NCI-H1048 (cell line): ENCODE data around the gene NEK4.
"Not testable (repeated sequence)": the region's sequence is repeated elsewhere in the genome, so short reads cannot be mapped to it uniquely, and the experiment has no call there.

Source experiments
- DNase-seq: peaks from one replicate; lab custom pipeline; 2025; lab: John Stamatoyannopoulos, UW

NEK4 gene

DNA sequence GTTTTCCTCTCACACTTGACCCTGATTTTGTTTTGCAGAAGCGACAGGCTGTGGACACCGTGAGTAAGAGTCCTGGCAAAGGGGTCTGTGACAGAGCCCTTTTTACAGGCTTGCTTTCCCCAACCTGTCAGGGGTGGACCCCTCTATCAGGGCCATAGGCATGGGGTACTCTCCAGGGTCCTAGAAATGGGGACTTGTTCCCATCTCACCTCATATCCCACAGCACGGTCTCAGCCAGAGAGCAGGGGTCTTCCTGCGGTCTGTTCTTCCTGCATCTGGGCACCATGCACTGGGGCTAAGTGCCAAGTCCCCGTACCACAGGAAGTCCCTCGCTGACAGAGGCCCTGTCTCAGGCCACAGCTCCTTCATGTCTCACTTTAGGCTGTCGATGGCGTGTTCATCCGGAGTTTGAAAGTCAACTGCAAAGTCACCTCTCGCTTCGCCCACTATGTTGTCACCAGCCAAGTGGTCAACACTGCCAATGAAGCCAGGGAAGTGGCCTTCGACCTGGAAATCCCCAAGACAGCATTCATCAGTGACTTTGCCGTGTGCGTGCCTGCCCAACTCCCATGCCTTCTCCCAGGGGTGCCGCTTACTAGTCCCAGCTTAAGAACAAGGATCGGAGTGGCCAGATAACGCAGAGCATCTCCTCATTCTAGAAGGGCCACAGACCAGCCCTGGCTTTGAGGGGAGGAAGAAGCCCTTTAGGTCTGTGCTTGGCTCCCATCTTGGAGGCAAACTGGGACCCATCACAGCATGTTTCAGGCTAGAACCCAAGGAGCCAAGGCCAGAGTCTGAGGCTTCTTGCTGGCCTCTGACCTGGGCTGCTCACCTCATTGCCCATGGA, 7.4 kb upstream of the NEK4 start:
- DNase-seq: no peak

DNA sequence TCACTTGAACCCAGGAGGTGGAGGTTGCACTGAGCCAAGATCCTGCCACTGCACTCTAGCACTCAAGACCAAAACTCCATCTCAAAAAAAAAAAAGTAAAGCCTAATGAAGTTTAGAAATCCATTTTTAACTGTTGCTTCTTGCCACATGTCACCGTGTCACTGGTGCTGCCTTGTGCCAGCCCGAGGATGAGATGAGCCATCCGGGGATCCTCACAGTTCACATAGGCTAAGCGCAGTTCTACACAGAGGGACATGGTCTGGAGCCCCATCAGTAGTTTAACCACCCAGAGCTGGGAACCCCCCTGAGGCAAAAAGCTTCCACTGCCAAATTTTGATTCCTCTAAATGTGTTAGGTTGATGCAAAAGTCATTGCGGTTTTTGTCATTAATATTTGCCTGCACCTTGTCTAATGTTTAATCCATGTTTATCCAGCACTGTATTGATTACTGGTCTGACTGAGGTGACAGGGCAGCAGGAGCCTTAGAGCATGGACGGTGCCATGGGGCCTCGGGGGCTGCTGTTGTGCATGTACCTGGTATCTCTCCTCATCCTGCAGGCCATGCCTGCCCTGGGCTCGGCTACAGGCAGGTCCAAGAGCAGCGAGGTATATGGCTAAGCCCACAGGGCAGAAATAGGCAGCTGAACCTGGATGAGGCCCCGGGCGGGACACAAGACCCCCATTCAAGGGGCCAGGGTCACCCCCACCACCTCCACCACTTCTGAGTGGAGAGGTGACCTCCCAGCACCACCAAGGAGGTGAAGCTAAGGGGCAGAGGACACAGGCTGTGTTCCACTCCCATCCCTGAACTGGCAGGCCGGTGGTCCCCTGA, 6.6 kb upstream of the NEK4 start, which contains the start of gene ITIH1:
TSS of gene ITIH1 (plus strand) at position 473 of the 832 bp plus-strand sequence. CDS start at position 490, 17 bp downstream.
- no peak for DNase-seq

DNA sequence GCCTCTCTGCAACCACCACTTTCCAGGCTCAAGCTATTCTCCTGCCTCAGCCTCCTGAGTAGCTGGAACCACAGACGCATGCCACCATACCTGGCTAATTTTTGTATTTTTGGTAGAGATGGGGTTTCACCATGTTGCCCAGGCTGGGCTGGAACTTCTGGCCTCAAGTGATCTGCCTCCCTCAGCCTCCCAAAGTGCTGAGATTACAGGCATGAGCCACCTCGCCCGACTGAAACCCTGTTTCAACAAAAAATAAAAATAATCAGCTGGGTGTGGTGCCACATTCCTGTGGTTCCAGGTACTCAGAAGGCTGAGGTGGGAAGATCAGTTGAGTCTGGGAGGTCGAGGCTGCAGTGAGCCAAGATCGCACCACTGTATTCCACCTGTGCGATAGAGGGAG, 5.7 kb upstream of the NEK4 start:
- not testable (repeated sequence) for DNase-seq

DNA sequence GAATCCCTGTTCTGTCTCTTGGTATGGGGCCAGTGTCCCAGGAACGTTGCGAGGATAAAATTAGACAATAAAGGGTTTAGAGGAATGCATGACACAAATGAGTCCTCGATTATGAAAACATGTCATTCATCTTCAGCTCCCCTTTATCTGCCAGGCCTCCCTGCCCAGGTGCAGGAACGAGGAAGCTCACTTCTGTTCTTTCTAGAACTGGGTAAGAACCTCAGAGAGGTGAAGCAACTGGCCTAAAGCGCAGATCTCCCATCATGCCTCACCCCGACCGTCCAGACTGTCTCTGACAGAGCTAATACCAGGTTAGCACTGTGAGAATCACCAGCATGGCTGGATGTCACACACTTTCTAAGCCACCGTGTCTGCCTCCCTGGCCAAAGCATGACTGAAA, 5.1 kb upstream of the NEK4 start:
- DNase-seq: no peak

DNA sequence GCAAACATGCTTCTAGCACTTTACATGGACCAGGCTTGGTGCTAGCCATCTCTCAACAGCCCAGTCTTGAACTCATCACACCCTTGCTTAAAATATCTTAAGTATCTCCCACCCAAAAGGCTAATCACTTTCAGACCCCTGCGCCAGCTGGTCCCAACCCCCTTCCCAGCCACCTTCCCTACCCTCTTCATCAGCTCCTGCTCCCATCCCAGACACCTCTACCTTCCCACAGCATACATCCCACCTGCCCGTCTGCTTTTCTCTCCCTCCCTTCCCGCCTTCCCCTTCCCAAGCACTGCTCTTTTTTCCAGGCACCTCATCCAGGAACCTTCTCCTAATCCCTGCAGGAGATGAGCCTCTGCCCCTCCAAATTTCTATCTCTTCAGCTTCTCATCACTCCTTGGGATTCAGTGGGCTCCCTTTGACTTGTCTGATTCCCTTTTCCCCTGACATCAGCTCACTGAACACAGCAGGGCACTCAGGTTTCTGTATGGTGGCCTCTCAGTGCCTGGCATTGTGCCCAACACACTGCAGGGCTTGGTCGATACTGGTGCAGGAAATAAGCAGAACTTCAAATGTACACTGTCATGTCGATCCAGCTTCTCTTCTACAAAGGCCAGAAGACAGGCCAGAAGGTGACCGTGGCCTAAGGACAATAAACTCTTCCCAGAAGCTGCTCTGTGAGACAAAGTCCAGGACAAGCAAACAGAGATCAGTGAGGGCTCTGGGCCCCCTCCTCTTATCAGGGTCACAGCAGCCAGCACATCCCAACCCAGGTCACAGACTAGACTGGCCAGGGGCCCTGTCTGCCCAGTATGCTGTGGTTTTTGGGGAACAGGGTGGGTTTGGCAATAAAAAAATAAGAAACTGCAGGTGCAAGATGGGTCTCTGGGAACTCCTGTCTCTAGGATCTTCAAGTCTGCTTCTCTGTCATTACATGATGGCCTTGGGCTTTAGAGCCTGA, 4.4 kb upstream of the NEK4 start:
- no peak for DNase-seq

DNA sequence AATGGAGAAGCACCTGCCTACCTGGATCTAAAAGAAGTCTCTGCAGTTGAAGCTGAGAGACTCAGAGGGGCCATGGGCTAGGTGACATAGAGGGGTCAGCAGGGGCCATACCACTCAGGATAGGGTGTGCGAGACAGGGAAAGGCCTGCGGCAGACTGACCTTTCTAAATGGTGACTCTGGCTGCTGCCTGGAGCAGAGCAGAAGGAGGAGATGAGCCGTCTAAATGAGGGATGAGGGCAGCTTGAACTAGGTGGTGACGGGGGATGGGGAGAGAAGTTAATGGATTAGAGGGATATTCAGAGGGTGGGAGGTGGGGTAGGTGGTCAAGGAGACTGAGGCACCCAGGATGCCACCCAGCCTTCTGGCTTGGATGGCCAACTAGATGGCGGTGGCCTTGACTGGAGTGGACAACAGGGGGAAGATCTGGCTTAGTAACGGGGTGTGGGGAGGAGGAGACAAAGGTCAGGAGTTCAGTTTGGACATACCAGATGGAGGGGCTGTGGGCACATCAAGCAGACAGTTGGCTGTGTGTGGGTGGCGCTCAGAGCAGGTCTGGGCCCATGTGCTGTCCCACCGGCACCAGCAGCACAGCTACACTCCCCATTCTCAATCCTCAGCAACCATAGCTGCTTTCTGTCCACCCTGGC, 3.5 kb upstream of the NEK4 start:
- DNase-seq: no peak

DNA sequence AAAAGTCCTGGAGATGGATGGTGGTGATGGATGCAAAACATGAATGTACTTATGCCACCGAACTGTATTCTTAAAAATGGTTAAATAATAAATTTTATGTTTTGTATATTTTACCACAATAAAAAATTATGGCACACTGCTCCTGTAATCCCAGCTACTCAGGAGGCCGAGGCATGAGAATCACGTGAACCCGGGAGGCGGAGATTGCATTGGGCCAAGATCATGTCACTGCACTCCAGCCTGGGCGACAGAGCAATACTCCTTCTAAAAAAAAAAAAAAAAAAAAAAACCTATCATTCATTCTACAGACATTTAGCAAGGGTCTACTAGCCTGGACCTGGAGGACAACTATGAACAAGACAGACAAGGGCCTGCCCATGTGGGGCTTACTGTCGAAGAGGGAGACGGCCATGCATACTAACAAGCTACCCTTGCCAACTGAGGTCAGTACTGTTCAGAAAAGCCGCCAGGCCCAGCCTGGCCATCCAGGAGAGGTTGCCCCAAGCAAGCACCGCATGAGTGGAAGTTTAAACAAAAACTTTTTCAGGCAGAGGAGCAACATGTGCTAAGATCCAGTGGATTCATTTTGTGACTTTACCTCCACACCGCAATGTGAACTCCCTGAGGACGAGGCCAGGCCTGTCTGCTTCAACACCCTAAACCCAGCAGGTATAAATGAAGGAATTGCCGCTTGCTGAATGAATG, 2.8 kb upstream of the NEK4 start:
- DNase-seq: no peak

DNA sequence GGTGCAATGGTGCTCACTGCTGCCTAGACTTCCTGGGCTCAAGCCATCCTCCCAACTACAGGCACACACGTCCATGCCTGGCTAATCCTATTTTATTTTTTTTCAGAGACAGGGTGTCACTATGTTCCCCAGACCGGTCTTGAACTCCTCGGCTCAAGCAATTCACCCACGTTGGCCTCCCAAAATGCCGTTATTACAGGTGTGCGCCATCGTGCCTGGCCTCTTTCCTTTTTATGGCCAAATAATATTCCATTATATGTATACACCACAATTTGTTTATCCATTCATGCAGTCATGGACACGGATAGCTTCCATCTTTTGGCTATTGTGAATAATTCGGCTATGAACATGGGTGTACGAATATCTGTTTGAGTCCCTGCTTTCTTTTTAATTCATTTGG, 962 bp upstream of the NEK4 start:
- no peak for DNase-seq

DNA sequence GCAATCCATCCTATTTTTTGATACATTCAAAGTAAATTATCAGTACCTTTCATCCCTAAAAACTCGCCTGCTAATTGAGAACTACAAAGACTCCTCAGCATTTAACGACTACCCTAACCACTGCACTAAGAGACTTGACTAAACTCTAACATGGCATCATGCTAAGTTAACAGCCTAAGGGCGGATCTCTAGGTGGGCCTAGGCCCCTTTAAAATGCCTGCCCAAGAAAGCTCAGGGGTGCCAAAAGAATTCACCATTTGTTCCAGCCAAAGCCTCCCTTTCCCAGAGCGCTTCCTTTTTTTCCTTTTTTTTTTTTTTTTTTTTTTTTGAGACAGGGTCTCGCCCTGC, 568 bp upstream of the NEK4 start:
- no peak for DNase-seq

DNA sequence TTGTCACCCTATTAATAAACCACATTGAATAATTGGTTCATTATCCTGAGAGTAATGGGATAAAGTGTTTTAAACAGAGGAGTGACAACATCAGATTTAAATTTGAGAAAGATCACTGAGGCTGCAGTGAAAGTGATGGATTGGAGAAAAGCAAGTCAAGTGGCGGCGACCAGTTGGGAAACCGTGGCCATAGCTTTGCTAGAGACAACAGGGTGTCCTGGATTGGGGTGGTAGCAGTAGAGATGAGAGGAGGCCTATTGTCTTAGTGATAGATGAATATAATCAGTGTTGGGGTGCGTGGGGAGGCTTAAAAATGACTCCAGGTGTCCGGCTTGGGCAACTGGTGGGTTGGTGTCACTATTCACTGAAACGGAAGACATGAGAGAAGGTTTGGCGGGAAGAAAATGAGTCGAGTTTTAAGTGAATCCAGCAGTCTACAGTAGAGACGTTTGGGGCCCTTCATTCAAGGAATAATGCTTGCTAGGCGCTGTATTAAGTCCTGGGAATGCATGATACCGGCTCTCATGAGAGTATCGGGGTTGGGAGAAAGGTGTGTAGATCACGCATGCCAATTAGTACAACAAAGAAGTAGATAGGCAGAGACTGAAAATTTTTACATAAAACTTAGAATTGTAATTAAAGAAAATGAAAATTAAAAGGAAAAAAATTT, 819 bp downstream of the NEK4 start:
- no peak for DNase-seq

DNA sequence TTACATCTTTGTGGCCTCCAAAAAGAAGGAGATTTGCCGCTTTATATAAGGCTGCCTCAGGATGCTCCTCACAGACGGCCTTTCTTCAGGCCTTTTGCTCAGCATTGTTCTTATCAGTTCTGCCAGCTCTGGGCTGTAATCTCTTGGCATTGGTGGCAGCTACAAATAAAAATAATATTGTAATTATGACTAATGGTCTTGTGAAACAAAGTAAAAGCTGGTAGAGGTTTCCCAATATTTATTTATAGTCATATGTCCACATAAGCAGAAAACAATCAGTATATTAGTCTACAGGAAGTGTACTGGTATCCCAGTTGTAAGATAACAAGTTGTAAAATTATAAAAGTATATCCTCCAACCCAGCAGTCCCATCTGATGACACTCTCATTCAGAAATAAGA, 7.3 kb downstream of the NEK4 start:
- DNase-seq: no peak

DNA sequence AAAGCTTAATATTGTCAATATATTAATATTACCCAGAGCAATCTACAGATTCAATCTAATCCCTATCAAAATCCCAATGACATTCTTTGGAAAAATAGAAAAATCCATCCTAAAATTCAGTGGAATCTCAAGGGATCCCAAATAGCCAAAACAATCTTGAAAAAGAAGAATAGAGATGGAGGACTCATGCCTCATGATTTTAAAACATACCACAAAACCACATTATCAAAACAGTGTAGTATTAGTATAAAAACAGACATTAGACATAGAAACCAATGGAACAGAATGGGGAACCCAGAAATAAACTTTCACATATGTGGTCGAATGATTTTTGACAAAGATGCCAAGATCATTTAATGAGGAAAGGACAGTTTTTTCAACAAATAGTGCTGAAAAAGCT, 14.6 kb downstream of the NEK4 start:
- DNase-seq: no peak

DNA sequence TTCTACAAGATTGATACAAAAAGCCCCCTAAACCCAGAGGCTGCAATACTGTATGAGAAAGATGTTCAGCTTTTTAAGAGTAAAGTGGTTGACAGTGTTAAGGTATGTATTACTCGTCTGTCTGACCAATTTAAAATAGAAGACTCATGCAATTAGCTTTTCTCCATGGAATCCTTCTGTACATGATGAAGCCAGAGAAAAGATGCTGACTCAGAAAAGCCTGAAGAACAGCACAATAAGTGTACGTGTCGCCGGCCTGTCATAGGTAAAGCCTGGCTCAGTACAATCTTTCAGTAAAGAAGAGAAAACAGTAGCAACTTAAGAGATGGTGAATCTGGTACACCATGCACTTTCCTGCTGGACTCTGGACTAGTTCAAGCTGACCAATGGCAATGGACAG, 16.4 kb downstream of the NEK4 start:
- DNase-seq: no peak

DNA sequence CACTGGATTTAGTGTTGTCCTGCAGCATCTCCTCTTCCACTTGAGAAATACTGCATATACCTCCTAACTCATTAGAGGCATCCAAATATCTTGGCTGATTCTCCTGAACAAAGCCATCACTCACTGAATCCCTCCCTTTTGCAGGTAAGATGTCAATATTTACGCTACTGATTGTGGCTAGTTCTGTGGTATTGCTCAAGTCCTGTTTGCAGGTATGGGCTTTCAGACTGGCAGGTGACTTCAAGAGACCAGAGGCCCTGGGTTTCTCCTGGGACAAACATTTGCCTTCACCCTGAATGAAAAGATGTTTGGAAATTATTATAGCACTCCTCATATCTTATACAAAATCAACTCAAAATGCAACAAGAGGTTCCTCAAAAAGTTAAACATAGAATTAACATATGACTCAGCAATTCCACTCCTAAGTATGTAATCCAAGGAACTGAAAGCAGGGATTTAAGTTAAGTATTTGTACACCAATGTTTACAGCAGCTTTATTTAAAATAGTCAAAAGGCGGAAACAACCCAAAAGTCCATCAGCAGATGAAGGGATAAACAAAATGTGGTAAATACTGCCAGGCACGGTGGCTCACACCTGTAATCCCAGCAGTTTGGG, 18.6 kb downstream of the NEK4 start:
- no peak for DNase-seq

DNA sequence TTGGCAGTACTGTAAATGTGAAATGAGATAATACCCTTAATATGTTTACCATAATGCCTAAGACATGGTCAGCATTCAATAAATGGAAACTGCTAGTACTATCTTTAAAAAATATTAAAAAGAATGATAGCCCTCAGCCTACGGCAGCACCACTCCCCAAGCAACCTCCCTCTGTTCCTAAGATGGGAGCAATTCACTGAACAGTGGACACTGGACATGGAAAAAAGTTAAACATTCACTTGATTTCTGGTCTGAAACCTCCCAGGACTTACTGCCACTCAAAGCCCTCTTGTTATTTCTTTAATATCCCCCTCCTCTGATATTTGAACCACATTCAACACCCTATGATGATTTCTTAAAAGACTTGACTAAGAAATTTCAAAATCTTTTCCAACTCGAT, 27.0 kb downstream of the NEK4 start:
- no peak for DNase-seq

DNA sequence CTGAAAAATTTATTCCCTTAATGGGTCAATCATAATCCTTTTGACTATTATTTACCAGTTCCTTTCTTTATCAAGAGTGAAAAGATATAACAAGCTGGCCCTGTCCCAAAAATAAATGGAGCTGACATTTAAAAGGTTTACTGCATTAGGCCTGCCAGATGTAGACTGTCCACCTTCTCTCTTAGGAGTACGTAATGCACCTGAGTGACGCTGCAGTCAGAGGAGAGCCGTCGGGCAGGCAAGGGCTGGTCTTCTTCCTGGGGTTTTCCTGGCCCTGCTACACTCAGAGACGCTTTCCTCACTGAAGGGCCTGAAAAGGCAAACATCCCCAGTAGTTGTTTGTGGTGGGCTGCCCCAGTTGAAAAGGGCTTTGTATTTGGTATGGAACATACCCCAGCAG, 27.6 kb downstream of the NEK4 start:
- DNase-seq: no peak

DNA sequence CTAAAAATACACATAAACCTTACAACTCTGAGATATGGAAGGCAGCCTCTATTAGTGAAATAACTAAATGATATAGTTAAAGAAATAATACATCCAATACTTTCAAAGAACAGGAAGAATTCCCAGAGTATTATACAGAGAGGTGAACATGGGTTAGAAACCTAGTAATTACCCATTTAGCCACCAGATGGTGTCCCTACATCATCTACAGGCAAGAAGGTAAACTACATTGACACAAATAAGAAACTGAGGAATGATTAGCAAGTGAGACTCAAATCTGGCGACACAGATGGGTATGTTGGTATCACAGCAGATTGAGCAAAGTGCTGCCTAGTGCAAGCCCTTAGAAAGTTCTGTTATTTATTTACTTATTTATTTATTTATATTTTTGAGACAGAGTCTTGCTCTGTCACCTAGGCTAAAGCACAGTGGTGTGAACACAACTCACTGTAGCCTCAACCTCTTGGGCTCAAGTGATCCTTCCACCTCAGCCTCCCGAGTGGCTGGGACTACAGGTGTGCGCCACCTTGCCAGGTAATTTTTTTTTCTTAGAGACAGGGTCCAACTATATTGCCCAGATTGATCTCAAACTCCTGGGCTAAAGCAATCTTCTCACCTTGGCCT, 28.2 kb downstream of the NEK4 start:
- no peak for DNase-seq

DNA sequence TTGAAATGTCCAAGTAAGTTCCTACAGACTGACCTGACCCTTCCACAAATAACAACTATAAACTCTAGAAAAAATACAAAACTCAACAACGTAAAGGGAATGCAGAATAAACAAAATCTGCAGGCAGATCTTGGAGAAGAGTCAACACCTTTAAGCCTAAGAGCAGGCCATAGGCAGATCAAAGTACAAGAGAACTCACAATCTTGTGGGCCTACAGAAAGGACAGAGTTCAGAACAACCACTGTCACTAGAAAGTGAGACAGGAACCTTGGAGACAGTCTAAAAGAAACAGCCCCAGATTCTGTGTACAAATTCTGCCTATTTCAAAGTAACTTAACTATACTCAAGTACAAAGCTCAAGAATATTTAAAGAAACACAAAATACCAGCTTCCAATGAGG, 31.0 kb downstream of the NEK4 start:
- no peak for DNase-seq

DNA sequence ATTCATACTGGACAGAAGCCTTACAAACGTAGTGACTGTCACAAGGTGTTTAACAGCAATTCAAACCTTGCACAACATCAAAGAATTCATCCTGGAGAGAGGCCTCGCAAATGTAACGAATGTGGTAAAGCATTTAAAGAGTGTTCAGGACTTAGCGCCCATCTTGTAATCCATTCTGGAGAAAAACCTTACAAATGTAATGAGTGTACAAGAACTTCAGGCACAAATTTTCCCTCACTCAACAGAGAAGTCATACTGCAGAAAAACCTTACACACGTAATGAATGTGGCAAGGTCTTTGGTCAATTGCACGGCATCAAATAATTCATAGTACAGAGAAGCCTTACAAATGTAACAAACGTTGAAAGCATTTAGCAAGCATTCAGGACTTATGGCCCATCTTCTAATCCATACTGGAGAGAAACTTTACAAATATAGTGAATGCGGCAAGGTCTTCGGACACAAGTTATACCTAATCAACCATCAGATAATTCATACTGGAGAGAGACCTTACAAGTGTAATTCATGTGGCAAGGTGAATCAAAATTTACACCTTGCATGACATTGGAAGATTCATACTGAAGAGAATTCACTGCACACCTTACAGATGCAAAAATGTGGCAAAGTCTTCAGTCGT, 37.4 kb downstream of the NEK4 start:
- no peak for DNase-seq
